Testis (tissue), 2 donors: ENCODE measurements around the gene PLEKHA1.

Experiments used
- CTCF ChIP-seq, 3 experiments: fragments of 450-650 bp in 2 of 3; fragments of 200-600 bp in 1 of 3; sonication (generic) in 1 of 3; IDR thresholded peaks; one replicate each; pipeline ENCODE4 v1.5.1; 2016 to 2019; ENCODE audit warnings: antibody characterized with exemption in 3 of 3, mild to moderate bottlenecking in 2 of 3, moderate library complexity in 1 of 3
- POLR2A ChIP-seq: fragments of 450-650 bp; IDR thresholded peaks from one replicate; pipeline ENCODE4 v1.6.1; 2017; ENCODE audit warnings: antibody characterized with exemption, mild to moderate bottlenecking, moderate library complexity

GRCh38 chr10:122407375-122408125, 33.0 kb downstream of the PLEKHA1 start:
- no peak for TF ChIP-seq CTCF (IDR thresholded peaks at IDR 0.05)
- TF ChIP-seq POLR2A: no peak
